ENCODE data around the gene TLE2.
"Not testable (repeated sequence)": the region's sequence is repeated elsewhere in the genome, so short reads cannot be mapped to it uniquely, and the experiment has no call there.

Gene TLE2

DNA sequence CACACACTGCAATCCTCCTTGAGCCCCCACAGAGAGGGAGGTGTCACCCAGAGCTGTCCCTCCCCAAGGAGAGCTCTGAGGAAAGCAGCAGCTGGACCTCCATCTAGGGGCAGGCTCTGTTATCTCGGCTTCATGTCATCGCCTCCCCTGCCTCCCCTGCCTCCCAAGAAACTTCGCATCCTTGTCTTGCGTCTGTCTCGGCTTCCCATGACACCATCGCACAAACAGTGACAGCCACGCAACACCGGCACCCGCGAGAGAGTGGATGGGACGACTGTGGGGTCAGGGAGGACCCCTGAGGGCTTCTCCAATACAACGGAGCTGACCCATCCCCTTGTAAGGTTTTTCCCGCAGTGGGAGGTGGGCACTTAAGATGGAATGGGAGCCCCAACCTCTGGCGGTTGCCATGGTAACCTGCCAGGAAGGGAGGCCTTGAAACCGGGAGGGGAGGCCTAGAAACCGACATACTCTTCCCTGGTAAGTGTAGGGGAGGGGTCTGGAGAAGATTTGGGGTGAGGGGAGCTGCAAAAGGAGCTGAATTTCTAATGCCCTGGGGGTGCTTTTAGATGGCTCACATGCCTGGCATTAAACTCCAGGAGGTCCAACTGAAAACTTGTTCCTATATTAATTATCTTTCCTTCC is 16.3 kb downstream of the TLE2 start:
- no peak for DNase-seq (ENCODE audit: low spot score)

- DNase-seq (ENCODE audit: low spot score), result not testable (repeated sequence)
Observed at GRCh38 chr19:3012059-3012458, 17.0 kb downstream of the TLE2 start.

DNA sequence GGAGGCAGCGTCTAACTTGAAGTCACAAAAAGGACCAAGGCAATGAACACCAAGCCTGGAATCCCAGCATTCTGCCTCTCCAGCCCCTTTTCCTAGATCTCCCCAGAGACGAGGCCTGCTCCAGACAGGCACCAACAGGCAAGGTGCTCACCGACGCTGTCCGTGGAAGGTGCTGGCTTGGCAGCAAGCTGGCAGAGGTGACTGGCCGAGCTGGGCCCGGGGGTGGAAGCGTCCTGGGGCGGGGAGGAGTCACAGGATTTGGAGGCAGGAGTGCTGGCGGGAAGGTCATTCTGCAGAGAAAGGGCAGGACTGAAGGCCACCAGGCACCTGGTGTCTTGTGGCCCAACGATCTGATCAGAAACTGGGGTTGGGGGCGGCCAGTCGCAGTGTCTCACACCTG is 18.2 kb downstream of the TLE2 start:
- no peak for DNase-seq (ENCODE audit: low spot score)

- no peak for DNase-seq (ENCODE audit: low spot score)
Observed at GRCh38 chr19:3008994-3009393, 20.1 kb downstream of the TLE2 start.

GRCh38 chr19:3007975-3008374 is 21.1 kb downstream of the TLE2 start:
- DNase-seq (ENCODE audit: low spot score), result no peak

- no peak for DNase-seq (ENCODE audit: low spot score)
Observed at GRCh38 chr19:3006075-3006767, 22.9 kb downstream of the TLE2 start.

- DNase-seq (ENCODE audit: low spot score), result no peak
Observed at GRCh38 chr19:3005345-3005744, 23.7 kb downstream of the TLE2 start.

DNA sequence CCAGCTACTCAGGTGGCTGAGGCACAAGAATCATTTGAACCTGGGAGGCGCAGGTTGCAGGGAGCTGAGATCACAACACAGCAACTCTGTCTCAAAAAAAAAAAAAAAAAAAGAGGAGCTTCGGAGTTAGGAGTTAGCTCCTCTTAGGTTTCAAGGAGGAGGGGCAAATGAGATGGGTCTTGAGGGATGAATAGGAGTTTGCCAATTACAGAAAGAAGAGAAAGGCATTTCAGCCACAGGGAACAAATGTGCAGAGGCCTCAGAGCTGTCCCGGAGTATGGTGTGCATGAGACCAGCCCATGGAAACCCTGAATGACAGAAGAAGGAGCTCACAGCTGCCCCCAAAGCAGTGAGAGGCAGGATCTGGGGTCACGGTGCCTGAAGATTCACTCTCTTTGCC is 24.6 kb downstream of the TLE2 start:
- DNase-seq (ENCODE audit: low spot score), result no peak

GRCh38 chr19:3003046-3003445 is 26.0 kb downstream of the TLE2 start:
- no peak for DNase-seq (ENCODE audit: low spot score)

GRCh38 chr19:3001235-3001800 is 27.8 kb downstream of the TLE2 start:
- no peak for DNase-seq (ENCODE audit: low spot score)

GRCh38 chr19:2998642-2999041 is 30.4 kb downstream of the TLE2 start:
- DNase-seq (ENCODE audit: low spot score), result no peak

GRCh38 chr19:2997720-2998119 is 31.4 kb downstream of the TLE2 start:
- no peak for DNase-seq (ENCODE audit: low spot score)

GRCh38 chr19:2994588-2995131 is 34.4 kb downstream of the TLE2 start:
- DNase-seq (ENCODE audit: low spot score), result no peak

DNA sequence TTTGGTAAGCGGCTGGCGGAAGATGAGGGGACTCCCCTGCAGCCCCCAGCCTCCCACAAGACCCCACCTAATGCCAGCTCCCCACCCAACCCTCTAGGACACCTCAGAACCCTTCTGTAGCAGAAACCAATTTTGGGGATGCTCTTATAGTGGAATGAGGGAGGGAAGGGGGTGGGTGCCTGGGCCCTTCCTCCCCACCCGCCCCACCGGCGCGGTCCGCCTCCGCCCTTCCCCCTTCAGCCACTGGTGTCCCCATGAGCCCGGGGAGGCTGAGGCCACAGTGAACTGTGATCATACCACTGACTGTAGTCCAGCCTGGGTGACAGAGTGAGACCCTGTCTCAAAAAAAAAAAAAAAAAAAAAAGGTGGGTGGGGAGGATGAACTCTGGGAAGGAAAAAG is 35.5 kb downstream of the TLE2 start:
- DNase-seq (ENCODE audit: low spot score), result no peak

DNA sequence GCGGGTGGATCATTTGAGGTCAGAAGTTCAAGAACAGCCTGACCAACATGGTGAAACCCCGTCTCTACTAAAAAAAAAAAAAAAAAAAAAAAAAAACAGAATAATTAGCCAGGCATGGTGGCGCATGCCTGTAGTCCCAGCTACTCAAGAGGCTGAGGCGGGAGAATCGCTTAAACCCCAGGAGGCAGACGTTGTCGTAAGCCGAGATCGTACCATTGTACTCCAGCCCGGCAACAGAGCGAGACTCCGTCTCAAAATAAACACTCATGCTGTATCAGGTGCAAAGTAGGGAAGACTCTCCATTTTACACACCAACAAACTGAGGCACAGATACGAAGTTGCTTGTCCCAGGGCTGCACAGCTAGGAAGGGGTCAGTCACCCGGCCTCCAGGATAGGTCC is 36.1 kb downstream of the TLE2 start:
- DNase-seq (ENCODE audit: low spot score), result no peak

- not testable (repeated sequence) for DNase-seq (ENCODE audit: low spot score)
Observed at GRCh38 chr19:2992333-2992732, 36.7 kb downstream of the TLE2 start.

- no peak for DNase-seq (ENCODE audit: low spot score)
Observed at GRCh38 chr19:2989236-2989946, 39.7 kb downstream of the TLE2 start.

GRCh38 chr19:2988568-2988967 is 40.5 kb downstream of the TLE2 start:
- DNase-seq (ENCODE audit: low spot score), result no peak

DNA sequence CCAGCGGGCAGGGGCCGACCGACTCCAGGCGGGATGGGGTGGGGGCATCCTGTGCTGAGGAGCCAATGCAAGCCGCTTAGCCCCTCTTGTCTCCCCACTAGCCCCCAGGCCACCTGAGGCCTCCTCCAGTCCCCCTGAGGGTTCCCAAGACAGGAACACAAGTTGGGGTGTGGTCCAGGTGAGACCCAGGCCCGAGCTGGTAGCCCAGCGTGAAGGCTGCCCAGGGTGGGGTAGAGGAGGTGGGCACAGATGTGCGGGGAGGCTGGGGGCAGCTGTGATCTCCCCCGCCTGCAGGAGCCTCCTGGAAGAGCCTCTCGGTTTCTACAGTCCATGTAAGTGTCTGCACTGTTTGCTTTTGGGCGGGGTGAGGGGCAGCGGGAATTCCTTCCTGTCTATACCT is 41.3 kb downstream of the TLE2 start:
- DNase-seq (ENCODE audit: low spot score), result no peak

DNA sequence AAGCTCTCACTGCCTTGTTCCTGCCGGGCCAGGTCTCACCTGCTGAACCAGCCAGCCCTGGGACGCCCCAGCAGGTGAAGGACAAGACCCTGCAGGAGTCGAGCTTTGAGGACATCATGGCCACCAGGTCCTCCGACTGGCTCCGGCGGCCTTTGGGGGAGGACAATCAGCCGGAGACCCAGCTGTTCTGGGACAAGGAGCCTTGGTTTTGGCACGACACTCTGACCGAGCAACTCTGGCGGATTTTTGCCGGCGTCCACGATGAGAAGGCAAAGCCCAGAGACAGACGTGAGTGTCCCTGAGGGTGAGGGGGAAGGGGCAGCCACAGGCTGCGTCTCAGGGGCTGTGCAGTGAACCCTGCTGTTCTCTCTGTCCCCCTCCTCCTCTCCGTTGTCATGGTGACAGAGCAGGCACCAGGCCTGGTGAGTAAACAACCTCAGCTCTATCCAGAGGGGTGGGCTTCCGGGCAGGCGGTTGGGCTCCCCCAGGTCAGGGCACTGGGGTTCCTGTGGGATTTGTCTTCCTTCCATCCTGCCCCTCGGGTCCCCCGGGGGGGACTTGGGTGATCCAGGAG is 42.0 kb downstream of the TLE2 start:
- no peak for DNase-seq (ENCODE audit: low spot score)

DNA sequence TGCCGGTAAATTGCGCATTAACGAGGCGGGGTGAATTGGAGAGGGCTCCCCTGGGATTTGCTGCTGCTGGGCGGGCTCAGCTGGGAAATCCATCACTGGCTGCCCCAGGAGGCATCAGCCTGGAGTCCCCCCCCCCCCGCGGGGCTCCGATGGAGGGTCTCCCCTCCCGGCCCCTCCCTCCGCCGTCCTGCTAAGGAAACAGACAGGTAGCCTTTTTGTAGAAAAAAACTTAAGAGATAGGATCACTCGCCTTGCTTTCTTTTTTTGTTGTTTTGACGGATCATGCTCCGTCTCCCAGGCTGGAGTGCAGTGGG is 44.9 kb downstream of the TLE2 start:
- DNase-seq (ENCODE audit: low spot score), result no peak

GRCh38 chr19:2983351-2984214 is 45.5 kb downstream of the TLE2 start:
- peak; percentile 67 for DNase-seq (ENCODE audit: low spot score)
